GM12878 (cell line): ENCODE measurements around the gene CHAF1A. TPM values are rescaled to one million over a fixed set of nuclear protein-coding genes. Genes with fewer than 3 reads are reported as not detected.

Source experiments
- ATAC-seq: fragments of 200-7000 bp; cut with Tn5 transposase; 3 replicates; pipeline ENCODE4 v1.9.1; 2020; ENCODE audit warnings: mild to moderate bottlenecking, moderate library complexity
- BruUV-seq: library from RNA; stranded (reverse); fragments of 400-500 nt; replicated peaks from 2 replicates; lab custom pipeline; 2021; lab: Mats Ljungman, UMichigan
- CTCF ChIA-PET: fragments of 300-600 bp; sonication (Branson Sonifier 250); formaldehyde crosslinking; extraction: SDS; loops from one replicate; lab custom pipeline; 2021; ENCODE audit warnings: inconsistent platforms; lab: Yijun Ruan, JAX
- POLR2A ChIA-PET: fragments of 350-600 bp; formaldehyde crosslinking; extraction: SDS; loops from one replicate; lab custom pipeline; 2021; ENCODE audit warnings: inconsistent platforms; lab: Charles Lee
- RAD21 ChIA-PET: fragments of 300-600 bp; sonication (Branson Sonifier 250); formaldehyde crosslinking; loops from one replicate; lab custom pipeline; 2023; ENCODE audit warnings: antibody characterized with exemption; ENCODE audit not compliant: unreplicated experiment; lab: Charles Lee
- SMC1A ChIA-PET: fragments of 300-600 bp; sonication (Branson Sonifier 250); formaldehyde crosslinking; loops from one replicate; lab custom pipeline; 2023; ENCODE audit not compliant: unreplicated experiment, uncharacterized antibody; lab: Charles Lee
- DNase-seq: peaks from one replicate; pipeline ENCODE4 v3.0.0-alpha.2; 2011; ENCODE audit warnings: low read depth, low spot score
- FAIRE-seq: peaks from 3 replicates; lab custom pipeline; 2011; peaks lifted over from hg19 to GRCh38; lab: Jason Lieb, UNC
- H2AFZ ChIP-seq: 2 replicates; pipeline ENCODE4 v1.6.0; 2011; ENCODE audit warnings: low read depth, low read length, control low read depth; ENCODE audit not compliant: control insufficient read depth
- H3K27ac ChIP-seq: 2 replicates; pipeline ENCODE4 v1.5.1; 2011; ENCODE audit warnings: control low read depth; ENCODE audit not compliant: control insufficient read depth, insufficient read depth
- H3K27me3 ChIP-seq, 2 experiments: replicated peaks in 1 of 2; 2 replicates each; pipeline versions ENCODE4 v1.6.0 to v1.6.1; 2011; ENCODE audit warnings: low read length in 1 of 2; ENCODE audit not compliant: control insufficient read depth in 2 of 2, insufficient read depth in 2 of 2
- H3K36me3 ChIP-seq, 2 experiments: 2 replicates each; pipeline ENCODE4 v1.5.1; 2011; ENCODE audit warnings: low read length in 1 of 2; ENCODE audit not compliant: control insufficient read depth in 2 of 2, insufficient read depth in 2 of 2
- H3K4me1 ChIP-seq: 2 replicates; pipeline ENCODE4 v1.6.1; 2011; ENCODE audit warnings: mild to moderate bottlenecking, low read length, moderate library complexity, mixed read lengths; ENCODE audit not compliant: control insufficient read depth, insufficient read depth
- H3K4me2 ChIP-seq: 2 replicates; pipeline ENCODE4 v1.6.0; 2011; ENCODE audit warnings: control low read depth; ENCODE audit not compliant: control insufficient read depth, insufficient read depth
- H3K4me3 ChIP-seq: fragments of 200-600 bp; sonication (generic); 2 replicates; pipeline ENCODE4 v1.5.1; 2016
- H3K79me2 ChIP-seq: 2 replicates; pipeline ENCODE4 v1.6.0; 2011; ENCODE audit warnings: low read length; ENCODE audit not compliant: control insufficient read depth, insufficient read depth
- H3K9ac ChIP-seq: 2 replicates; pipeline ENCODE4 v1.8.0; 2011; ENCODE audit warnings: low read length, control low read depth, mixed read lengths; ENCODE audit not compliant: control insufficient read depth, insufficient read depth
- H3K9me3 ChIP-seq: replicated peaks from 3 replicates; pipeline ENCODE4 v1.5.1; 2011; ENCODE audit warnings: mild to moderate bottlenecking, low read length; ENCODE audit not compliant: control insufficient read depth, insufficient read depth
- H4K20me1 ChIP-seq: 2 replicates; pipeline ENCODE4 v1.6.0; 2011; ENCODE audit not compliant: control insufficient read depth, insufficient read depth
- ATF7 ChIP-seq: fragments of 450-650 bp; IDR thresholded peaks from 2 replicates; pipeline ENCODE4 v1.6.1; 2016; ENCODE audit warnings: low read depth, mild to moderate bottlenecking
- CBX3 ChIP-seq: fragments of 200-600 bp; sonication (generic); IDR thresholded peaks from 2 replicates; pipeline ENCODE4 v1.6.1; 2016; ENCODE audit warnings: low read depth, borderline replicate concordance
- CUX1 ChIP-seq: IDR thresholded peaks from 2 replicates; pipeline ENCODE4 v1.6.1; 2012; ENCODE audit warnings: improper control_type of control experiment, low read depth, low read length; ENCODE audit not compliant: insufficient replicate concordance
- EGR1 ChIP-seq, 2 experiments: IDR thresholded peaks; 1 replicate in 1 of 2; 2 replicates in 1 of 2; pipeline ENCODE4 v1.6.1; 2011 to 2012; ENCODE audit warnings: low read depth in 2 of 2, low read length in 2 of 2, borderline replicate concordance in 1 of 2, mild to moderate bottlenecking in 1 of 2, moderate library complexity in 1 of 2
- FOXM1 ChIP-seq: IDR thresholded peaks from 2 replicates; pipeline ENCODE4 v1.6.1; 2012; ENCODE audit warnings: low read depth, mild to moderate bottlenecking, inconsistent platforms, low read length, moderate library complexity
- KDM1A ChIP-seq: fragments of 200-600 bp; sonication (generic); IDR thresholded peaks from 2 replicates; pipeline ENCODE4 v1.6.1; 2016; ENCODE audit warnings: borderline replicate concordance
- MEF2B ChIP-seq: fragments of 450-650 bp; IDR thresholded peaks from 2 replicates; pipeline ENCODE4 v1.6.1; 2018; ENCODE audit warnings: mild to moderate bottlenecking, moderate library complexity; ENCODE audit not compliant: partially characterized antibody, poor library complexity, severe bottlenecking
- MTA2 ChIP-seq: fragments of 450-650 bp; IDR thresholded peaks from 2 replicates; pipeline ENCODE4 v1.6.1; 2016; ENCODE audit warnings: low read depth, mild to moderate bottlenecking, moderate library complexity
- NBN ChIP-seq: fragments of 450-650 bp; IDR thresholded peaks from 2 replicates; pipeline ENCODE4 v1.6.1; 2016
- NR2C2 ChIP-seq: IDR thresholded peaks from 2 replicates; pipeline ENCODE4 v1.6.1; 2011; ENCODE audit warnings: borderline replicate concordance, low read depth; ENCODE audit not compliant: control insufficient read depth, insufficient read length
- NRF1 ChIP-seq: conservative IDR thresholded peaks from 2 replicates; pipeline ENCODE4 v1.6.1; 2011; ENCODE audit warnings: mild to moderate bottlenecking, low read depth, low read length, improper control_type of control experiment
- ZNF207 ChIP-seq: fragments of 450-650 bp; IDR thresholded peaks from 2 replicates; pipeline ENCODE4 v1.6.1; 2014; ENCODE audit warnings: antibody characterized with exemption, mild to moderate bottlenecking, borderline replicate concordance
- ZNF217 ChIP-seq: fragments of 450-650 bp; IDR thresholded peaks from 2 replicates; pipeline ENCODE4 v1.6.1; 2017; ENCODE audit warnings: antibody characterized with exemption, mild to moderate bottlenecking
- WGBS: methylation state at CpG from one replicate; pipeline ENCODE4 v1.1.6; 2016; ENCODE audit warnings: low lambda C conversion rate; ENCODE audit not compliant: insufficient replicate concordance, insufficient coverage; ENCODE audit errors: missing lambda C conversion rate; 5-methylcytosine and 5-hydroxymethylcytosine counted together
- in situ Hi-C: fragments of 300-500 bp; cut with MboI; formaldehyde crosslinking; loops from 9 replicates; pipeline ENCODE4 v1.14.3; 2018; ENCODE audit warnings: mixed read lengths
- intact Hi-C: fragments of 100-400 bp; cut with micrococcal nuclease; formaldehyde crosslinking; loops from one replicate; pipeline ENCODE4 v1.14.2; 2022; ENCODE audit not compliant: unreplicated experiment
- polyA plus RNA-seq, 11 experiments: library from polyadenylated mRNA; depleted of rRNA in 4 of 11; unstranded in 6 of 11; stranded (reverse) in 5 of 11; fragments of >200 nt; fragmentation: Nextera tagmentation in 4 of 11; fragmentation: Illumina TruSeq in 1 of 11; extraction: Ambion mirVana in 4 of 11; extraction: Trizol in 1 of 11; gene quantifications; 1 replicate in 1 of 11; 2 replicates in 10 of 11; pipeline versions ENCODE4 v1.2.1 to v1.2.3, GENCODE V29; 2011 to 2016; ENCODE audit warnings: inconsistent platforms in 2 of 11, missing spikeins in 2 of 11, low read depth in 1 of 11
- total RNA-seq, 4 experiments: library from RNA; depleted of rRNA in 3 of 4; stranded (reverse); fragments of >200 nt in 3 of 4; fragmentation: Illumina TruSeq in 1 of 4; extraction: Trizol in 1 of 4; gene quantifications; 2 replicates each; pipeline versions ENCODE4 v1.2.1 to v1.2.3, GENCODE V29; 2013 to 2021

The CHAF1A gene
- total and polyA plus RNA-seq, 10 of the 15 experiments (the other 5 are each of a cell fraction or from before 2014, with no cell fraction given): 1.3 to 69.1 (median 34.2) TPM

- ChIA-PET CTCF (no interaction called here), RAD21 (no interaction called here)
- no TSS peak for BruUV-seq
These were observed 30.6 kb downstream of the CHAF1A start for GRCh38 chr19:4432918-4433506.

GRCh38 chr19:4434391-4434790 lies 32.0 kb downstream of the CHAF1A start:
- in situ Hi-C loops (no loop called here), intact Hi-C loops (no loop called here)
- DNase-seq (no peak), ATAC-seq (no peak), FAIRE-seq (no peak)
- RAD21 ChIA-PET: no interaction called here
- no peak overlapping the region for H3K9ac ChIP-seq
- H4K20me1 ChIP-seq: no peaks in the 10 kb centered on the region
- no peaks in the 10 kb centered on the region for H3K9me3 ChIP-seq
- H3K27me3 ChIP-seq: no peaks in the 10 kb centered on the region
- H3K79me2 ChIP-seq: no peaks in the 10 kb centered on the region
- no TSS peak for BruUV-seq
- no peak overlapping the region for H2AFZ ChIP-seq
- POLR2A ChIA-PET: interaction anchor here (0.9 kb wide), 1 partner anchor 34 kb away, joined by 3 read pairs; the partner anchor contains the start of gene SH3GL1
- no peak overlapping the region for H3K4me2 ChIP-seq
- CTCF ChIA-PET: no interaction called here
- SMC1A ChIA-PET: no interaction called here
- 94% methylated on average over 9 of the region's 9 CpGs for WGBS
- H3K27ac ChIP-seq: no peak overlapping the region
- H3K4me1 ChIP-seq: peaks cover 21% of the 10 kb centered on the region
- no peak overlapping the region for H3K4me3 ChIP-seq
- peaks cover 22 to 37% of the 10 kb centered on the region in 2 experiments for H3K36me3 ChIP-seq
- TF ChIP-seq ATF7: no peak
- TF ChIP-seq ZNF217: no peak
- no peak for TF ChIP-seq NBN
- no peak for TF ChIP-seq MTA2
- TF ChIP-seq CUX1: no peak
- TF ChIP-seq ZNF207: no peak
- no peak for TF ChIP-seq MEF2B
- TF ChIP-seq EGR1 (IDR thresholded peaks at IDR 0.05; ENCODE audit: borderline replicate concordance in 1 of 2, low read depth in 2 of 2, low read length in 2 of 2): no peak
- no peak for TF ChIP-seq NR2C2
- no peak for TF ChIP-seq FOXM1
- TF ChIP-seq KDM1A: no peak
- TF ChIP-seq CBX3: no peak

More at GRCh38 chr19:4432918-4433506, 30.6 kb downstream of the CHAF1A start:
- no peaks in the 10 kb centered on the region for H3K79me2 ChIP-seq
- no peaks in the 10 kb centered on the region for H3K27me3 ChIP-seq
- no peak overlapping the region for H3K4me3 ChIP-seq
- no peak for TF ChIP-seq NRF1
- H4K20me1 ChIP-seq: no peaks in the 10 kb centered on the region
- FAIRE-seq (no peak), DNase-seq (no peak), ATAC-seq (no peak)
- ChIA-PET SMC1A (no interaction called here), POLR2A (no interaction called here)
- no peaks in the 10 kb centered on the region for H3K9me3 ChIP-seq
- 96% methylated on average over 27 of the region's 28 CpGs for WGBS
- in situ Hi-C loops (no loop called here), intact Hi-C loops (no loop called here)
- H3K9ac ChIP-seq: no peak overlapping the region; the same call in 1 of the 2 replicates
- no peak overlapping the region for H2AFZ ChIP-seq
- H3K27ac ChIP-seq: no peak overlapping the region
- peaks cover 22 to 42% of the 10 kb centered on the region in 2 experiments for H3K36me3 ChIP-seq
- H3K4me1 ChIP-seq: peaks cover 21% of the 10 kb centered on the region
- H3K4me2 ChIP-seq: no peak overlapping the region
